Inflammatory macrophage treated with lipopolysaccharide for 1 hour (primary cell): ENCODE results near the gene SEC14L1.

Experiments
- DNase-seq, 2 donors: peaks; one replicate each; pipeline ENCODE4 v3.0.0-alpha.2; 2020 to 2022

SEC14L1 gene

DNA sequence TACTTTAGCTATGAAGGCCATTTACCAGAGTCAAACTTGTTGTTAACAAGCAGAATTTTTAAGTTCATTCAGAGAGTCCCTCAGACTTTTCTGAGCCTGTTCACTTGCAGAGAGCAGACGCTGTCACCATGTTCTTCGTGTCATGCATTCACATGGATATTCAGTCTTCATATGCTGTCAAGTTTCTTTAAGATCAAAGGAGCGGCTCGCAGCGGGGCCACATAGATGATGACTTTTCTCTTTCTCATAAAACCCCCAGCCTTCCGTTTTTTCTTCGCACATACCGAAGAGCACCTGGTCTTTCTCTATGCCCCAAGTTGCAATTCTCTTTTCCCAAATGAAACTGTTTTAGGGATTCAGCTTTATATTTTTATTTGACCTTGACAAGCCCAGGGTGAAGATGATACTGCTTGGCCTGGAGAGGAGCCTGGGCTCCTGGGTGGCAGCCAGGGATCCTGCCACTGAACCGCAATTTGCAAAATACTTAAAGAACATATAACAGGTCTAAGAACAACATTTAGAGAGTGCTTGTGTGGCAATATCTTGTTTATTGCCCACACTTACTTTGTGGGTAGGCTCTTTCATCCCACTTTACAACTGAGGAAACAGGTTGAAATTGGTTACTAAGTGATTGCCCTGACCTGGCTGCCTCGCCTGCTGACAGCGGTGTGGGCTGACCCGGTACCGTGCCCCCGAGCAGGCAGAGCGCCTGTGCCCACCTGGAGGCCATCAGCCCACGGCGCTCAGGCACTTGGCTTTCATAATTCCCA lies 22.9 kb downstream of the SEC14L1 start:
- DNase-seq: no peak

DNA sequence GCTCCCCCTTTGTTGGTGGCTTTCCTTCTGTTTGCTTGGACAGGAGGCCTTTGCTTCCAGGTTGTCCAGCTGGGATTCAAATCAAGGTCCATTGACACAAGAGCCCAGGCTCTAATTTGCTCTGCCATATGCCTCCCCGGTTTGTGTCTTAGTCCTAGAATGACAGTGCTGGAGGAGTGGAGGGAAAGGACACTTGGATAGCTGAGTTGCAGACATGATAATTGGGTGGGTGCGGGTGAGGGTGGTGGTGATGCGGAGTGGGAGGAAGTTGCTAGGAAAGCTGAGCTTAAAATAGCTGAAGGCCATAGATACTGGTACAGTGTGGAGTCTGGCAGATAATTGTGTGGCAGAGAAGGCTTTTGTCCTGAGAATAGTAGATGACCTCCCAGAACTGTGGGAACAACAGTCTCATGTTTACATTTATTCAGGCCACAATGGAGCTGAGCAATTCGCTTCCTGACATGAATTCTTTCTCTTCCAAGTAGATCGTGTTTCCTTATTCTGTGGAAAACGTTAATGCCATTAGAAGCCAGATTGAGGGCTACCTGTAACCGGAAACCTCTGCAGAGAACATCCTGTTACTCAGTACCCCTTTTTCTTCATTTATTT lies 23.8 kb downstream of the SEC14L1 start:
- DNase-seq: no peak

DNA sequence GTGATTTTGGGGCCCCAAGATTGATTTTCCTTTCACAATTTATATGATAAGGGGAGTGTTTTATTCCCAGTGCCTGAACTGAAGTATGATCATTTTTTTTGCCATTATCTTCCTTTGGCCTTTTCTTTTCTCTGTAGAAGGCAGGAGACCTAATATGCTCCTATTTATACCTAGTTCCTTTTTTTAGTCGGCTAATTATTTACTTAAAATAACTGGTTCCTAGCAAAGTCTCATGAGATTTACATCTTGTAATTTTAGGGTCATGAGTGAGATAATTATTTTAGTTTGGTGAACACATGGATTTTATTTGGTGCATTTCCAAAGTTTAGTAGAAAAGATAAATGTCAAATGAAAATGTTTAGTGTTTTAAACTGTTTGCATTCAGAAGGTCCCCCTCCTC lies 24.8 kb downstream of the SEC14L1 start:
- DNase-seq: no peak

DNA sequence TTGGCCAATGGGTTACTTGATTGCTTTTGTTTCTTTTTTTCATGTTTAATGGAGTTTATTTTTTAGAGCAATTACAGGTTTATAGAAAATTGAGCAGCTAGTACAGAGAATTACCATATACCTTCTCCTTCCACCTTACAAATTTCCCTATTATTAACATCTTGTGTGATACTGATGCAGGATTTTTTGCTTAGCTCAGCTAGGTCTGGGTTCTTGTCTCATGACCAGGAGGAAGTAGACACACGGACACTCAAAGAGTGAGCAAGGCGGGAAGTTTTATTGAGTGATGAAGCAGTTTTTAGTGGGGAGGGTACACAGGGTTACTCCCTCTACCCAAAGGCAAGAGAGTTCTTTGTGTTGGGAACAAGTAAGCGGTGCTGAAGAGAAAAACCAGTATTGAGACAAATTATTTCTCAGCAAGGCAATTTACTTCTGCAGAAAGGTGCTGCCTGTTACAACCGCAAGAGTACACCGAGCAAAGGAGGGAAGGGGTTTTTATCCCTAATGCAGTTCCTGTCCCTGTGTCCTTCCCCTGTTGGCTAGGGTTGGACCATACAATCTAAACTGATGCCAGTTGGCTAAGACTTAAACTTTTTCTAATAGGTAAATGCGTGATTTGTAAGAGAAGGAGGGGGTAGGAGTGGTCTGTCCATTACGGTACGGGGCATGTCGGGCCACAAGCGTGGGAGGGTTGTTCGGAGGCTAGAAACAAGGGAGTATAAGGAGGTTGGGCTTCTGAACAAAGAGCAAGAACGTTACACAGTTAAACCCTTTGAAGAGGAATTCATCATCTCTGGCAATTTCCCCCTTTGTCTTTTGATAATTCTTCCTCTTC lies 26.9 kb downstream of the SEC14L1 start:
- DNase-seq: no peak

- DNase-seq: no peak
Measured at GRCh38 chr17:77173104-77173503, 32.3 kb downstream of the SEC14L1 start.

GRCh38 chr17:77174928-77175661 lies 34.3 kb downstream of the SEC14L1 start:
- DNase-seq: no peak

DNA sequence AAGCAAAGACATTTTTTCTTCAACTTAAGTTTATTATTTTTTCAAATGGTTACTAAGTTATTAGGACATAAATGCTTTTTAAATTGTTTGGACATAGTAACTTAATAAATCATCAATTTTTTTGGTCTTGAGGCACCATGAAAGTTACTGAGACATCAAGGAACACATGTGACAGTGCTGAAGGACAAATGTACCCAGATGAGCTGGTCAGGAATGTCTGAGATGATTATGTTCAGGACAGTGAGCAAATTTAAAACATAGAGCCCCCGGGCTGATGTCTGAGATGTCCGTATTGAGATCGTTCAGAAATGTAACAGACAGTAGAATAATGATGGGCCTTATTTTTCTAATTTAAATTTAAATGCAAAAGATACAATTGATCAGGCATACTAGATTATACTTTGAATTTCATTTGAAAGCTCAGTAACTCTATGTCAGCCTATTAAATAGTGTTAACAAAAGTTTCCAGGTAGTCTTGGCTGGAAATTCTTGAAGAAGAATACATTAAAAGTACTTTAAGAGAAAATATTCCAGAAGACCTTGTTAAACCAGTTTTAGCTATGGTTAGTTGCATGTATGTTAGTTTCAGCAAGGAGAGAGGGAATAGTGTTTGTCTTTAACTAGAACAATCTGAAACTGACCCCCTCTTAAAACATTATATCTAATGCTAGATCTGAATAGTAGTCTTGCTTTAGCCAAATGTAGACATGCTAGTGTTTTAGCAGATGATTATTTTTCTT lies 36.4 kb downstream of the SEC14L1 start:
- DNase-seq: no peak

GRCh38 chr17:77178050-77178449 lies 37.3 kb downstream of the SEC14L1 start:
- DNase-seq: no peak

DNA sequence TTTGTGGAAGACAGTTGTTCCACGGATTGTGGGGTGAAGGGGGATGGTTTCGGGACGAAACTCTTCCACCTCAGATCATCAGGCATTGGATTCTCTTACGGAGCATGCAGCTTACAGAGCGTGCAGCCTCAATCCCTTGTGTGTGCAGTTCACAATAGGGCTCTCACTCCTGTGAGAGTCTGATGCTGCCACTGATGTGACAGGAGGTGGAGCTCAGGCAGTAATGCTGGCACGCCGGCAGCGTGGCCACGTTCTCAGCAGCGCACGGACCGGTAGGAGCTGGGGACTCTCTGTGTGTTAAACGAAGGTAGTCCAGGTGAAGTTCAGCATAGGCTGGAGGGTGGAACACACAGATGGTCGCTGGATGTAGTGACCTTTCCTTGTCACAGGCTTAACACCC lies 37.8 kb downstream of the SEC14L1 start:
- no peak for DNase-seq

DNA sequence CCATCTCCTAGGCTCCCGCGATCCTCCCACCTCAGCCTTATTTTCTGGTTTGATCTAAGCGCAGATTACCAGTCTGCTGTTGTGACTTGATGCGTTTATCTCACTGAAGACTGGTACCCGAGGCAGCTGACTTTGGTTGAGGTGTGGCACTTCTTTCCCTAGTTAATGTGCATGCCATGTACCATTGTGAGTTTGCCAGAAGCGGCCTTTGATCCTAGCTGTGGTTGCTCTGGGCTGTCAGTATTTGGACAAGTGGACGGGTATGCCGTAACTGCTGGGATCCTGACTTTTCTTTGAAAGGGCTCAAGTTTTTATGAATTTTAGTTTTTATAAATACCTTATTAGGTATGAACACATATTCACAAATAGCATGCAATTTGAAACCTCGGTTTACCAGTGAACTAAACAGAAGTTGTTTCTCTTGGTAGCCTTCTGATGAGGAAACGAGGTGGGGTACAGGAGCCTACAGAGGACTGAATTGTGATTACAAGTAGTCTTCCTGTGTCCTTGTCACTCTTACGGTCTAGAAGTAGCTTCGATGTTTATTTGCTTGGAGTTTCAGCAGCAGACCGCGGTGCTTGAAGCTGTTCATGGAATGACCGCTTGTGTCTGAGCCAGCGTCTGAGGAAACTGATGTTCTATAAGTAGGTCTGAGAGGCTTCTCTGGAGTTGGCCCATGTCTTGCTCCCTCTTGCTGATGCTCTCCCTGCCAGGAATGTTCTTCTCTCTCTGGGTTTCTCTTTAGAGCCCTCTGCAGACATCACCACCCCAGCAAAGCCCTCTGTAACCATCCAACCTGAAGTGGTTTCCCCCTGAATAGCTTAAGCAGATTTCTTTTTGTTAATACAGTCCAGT lies 40.0 kb downstream of the SEC14L1 start:
- DNase-seq: no peak

DNA sequence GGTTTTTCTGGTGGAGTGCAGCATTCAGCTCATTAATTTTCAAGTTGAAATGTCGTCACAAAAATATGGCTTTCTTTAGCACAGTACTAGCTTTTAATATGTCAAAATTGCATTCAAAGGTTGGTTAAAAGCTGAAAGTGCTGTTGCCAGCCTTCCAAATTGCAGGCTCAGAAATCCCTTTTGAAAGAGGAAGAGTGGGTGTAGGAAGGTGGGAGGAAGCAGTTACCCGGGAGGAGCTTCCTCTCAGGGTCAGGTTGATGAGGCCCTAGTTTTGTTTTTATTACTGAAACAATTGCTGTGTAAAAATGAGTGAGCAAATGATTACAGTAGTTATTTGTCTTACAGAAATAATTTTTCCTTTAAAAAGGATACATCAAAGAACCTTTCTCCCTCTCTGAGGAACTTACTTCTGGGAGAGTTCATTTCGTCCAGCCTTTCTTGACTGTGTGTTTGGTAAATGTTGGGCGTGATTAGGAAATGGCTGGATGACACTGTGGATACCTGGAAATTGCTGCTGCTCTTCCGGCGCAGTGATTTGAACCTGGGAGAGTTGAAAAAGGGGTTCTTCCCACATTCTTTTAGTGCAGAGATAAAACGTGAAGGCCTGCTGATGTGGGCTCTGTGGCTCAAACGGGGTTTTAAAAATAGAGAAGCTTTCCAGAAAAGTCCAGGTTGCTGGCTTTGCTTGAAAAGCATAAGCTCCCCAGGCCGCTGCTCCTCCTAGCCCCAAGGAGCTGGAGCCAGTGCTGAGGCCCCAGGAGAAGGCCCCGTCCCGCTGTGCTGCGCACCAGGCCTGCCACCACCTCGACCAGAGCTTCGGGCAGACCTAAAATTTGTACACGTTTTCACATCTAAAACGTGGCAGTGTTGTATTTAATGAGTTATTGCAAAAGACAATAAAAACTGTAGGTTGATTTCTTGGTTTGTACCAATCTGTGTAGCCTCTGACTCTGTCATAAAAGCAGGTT lies 41.7 kb downstream of the SEC14L1 start:
- DNase-seq: peak; percentile 74 to 83

DNA sequence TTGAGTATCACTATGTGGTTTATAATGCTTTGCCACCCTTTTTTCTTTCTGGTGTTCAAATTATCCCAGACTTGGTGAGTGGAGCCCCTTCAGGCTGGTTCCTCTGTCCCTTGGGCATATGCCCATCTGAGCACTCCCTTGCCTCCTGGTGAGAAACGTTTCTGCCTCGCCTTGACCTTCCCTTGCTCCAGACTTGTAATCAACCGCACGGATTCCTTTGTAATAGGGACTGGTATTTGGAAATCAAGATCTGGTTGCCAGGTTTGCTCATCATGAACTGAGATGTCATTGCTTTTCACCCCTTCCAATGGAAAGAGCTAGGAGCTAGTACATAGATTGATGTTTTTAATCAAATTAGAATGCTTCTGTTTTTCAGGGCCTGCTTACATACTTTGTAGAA lies 43.7 kb downstream of the SEC14L1 start:
- no peak for DNase-seq

DNA sequence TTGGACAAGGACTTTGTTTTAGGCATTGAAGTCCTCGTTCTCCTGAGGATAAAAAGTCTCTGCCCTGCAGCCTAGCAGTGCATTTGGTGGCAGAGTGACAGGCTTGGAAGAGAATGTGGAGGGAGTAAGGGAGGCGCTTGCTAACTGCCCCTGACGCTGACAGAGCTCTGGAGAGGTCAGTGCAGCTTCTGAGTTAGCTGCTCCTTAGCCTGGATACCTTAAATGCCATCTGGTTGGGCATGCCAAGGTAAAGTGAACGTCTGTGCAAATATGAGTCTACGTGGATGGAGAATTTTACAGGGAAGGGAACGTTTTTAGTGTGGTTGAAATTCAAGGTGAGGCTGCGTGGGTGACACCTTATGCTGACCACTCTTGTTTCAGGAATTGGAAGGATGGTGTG lies 44.4 kb downstream of the SEC14L1 start:
- no peak for DNase-seq

DNA sequence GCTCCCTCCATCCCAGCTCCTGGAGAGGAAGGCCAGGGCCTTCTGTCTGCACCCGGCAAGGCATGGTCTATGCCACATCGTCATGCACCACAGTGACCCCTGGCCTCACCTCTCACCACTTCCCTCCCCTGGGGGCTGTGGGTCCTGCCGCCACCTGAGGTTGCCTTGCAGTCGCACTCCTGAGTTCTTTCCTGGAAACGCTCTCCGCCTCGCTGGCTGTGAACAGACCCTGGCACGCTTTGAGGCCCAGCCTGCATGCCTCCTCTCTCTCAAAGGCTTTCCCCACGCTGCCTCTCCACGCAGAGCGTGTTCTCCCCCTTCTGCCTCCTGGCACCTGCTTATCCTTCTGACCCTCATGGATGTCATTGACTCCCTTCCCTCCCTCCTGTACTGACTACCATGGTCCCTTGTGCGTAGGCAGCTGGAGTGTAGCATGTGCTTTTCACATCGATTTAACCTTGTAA lies 45.4 kb downstream of the SEC14L1 start:
- no peak for DNase-seq

- no peak for DNase-seq
Measured at GRCh38 chr17:77188084-77189066, 47.6 kb downstream of the SEC14L1 start.

- peak in 1 of 2 donors; percentile 18 for DNase-seq
Measured at GRCh38 chr17:77189148-77189547, 48.4 kb downstream of the SEC14L1 start.

DNA sequence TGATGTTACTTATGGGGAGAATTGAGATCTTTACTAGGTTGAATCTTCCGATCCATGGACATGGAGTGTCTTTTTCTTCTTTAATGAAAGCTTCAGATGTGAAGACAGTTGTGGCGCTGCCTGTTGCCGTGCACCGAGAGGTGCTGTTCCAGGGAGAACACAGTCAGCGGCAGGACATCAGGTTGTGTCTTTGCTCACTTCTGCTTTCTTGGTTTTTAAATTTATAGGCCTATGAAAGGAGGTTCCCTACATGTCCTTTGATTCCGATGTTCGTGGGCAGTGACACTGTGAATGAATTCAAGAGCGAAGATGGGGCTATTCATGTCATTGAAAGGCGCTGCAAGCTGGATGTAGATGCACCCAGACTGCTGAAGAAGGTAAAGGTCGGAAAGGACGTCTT lies 49.8 kb downstream of the SEC14L1 start:
- no peak for DNase-seq

- DNase-seq: no peak
Measured at GRCh38 chr17:77191244-77191643, 50.5 kb downstream of the SEC14L1 start.

- DNase-seq: no peak
Measured at GRCh38 chr17:77193653-77194052, 52.9 kb downstream of the SEC14L1 start.
